CD4-positive, alpha-beta T cell treated with Interleukin-15 for 4 hours (primary cell): ENCODE measurements around the gene KIFC1.

Source experiments
- DNase-seq: peaks from one replicate; pipeline ENCODE4 v3.0.0-alpha.2; 2020; ENCODE audit warnings: low spot score

The KIFC1 gene

GRCh38 chr6:33441457-33441856, 49.8 kb downstream of the KIFC1 start:
- DNase-seq: no peak

DNA sequence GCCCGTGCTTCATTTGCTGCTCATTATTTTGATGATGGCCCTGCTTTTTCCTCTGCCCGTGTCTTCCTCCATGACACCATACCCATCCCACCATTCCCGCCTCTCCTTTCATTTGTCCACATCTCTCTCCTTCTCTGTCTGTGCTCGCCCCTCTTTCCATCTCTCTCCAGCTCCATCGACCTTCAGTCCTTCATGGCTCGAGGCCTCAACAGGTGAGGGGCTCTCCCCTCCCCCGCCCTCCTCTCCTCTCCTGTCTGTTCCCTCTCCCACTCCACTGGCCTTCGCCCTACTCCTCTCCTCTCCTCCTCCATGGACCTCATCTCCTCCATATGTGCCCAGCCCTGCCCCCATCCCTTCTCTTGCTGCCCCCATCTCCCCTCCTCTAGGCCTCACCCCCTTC, 50.7 kb downstream of the KIFC1 start:
- no peak for DNase-seq

DNA sequence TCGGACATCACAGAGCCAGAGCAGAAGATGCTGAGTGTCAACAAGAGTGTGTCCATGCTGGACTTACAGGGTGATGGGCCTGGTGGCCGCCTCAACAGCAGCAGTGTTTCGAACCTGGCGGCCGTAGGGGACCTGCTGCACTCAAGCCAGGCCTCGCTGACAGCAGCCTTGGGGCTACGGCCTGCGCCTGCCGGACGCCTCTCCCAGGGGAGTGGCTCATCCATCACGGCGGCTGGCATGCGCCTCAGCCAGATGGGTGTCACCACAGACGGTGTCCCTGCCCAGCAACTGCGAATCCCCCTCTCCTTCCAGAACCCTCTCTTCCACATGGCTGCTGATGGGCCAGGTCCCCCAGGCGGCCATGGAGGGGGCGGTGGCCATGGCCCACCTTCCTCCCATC, 51.4 kb downstream of the KIFC1 start:
- DNase-seq: no peak

- no peak for DNase-seq
These were observed 52.2 kb downstream of the KIFC1 start for GRCh38 chr6:33443619-33444504.

DNA sequence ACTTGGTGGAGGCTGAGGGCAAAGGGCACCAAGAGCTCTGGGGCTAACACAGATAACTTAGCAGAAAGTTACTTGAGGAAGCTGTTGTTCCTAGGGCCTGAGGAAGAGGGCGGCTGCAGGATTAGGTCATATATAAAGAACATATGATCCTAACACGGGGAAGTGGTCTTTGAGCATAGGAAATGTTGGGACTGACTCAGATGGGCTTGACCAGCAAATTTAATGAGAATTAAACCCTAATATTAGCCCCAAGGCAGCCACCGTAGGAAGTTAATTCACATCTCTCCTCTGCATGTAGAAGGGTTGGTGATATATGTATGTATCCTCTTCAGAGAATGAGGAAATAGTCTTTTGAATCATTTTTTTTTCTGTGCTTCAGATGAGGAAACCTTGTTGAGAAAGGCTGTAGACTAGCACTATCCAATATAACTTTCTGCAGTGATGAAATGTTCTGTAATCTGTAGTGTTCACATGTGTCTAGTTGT, 53.5 kb downstream of the KIFC1 start:
- DNase-seq: no peak

GRCh38 chr6:33446356-33446755, 54.7 kb downstream of the KIFC1 start:
- DNase-seq: no peak

DNA sequence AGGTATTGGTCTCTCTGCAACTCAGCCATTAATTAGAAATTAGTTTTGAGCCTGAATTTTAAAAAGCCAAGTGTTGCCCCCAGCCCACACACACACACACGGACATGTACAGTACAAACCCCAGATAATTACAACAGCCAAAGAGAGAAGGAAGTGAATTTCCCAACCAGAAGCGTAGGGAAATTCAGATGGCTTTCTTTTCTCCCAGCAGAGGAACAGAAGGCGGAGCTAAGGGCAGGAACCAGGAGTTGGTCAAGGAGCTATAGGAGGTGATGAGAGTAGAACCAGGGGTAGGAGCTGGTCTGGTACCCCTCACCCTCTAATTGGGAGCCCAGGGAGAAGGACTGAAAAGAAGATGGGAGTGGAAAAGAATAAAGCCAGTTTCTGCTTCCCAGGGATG, 58.8 kb downstream of the KIFC1 start:
- DNase-seq: no peak

- DNase-seq: no peak
These were observed 60.0 kb downstream of the KIFC1 start for GRCh38 chr6:33451606-33452005.

DNA sequence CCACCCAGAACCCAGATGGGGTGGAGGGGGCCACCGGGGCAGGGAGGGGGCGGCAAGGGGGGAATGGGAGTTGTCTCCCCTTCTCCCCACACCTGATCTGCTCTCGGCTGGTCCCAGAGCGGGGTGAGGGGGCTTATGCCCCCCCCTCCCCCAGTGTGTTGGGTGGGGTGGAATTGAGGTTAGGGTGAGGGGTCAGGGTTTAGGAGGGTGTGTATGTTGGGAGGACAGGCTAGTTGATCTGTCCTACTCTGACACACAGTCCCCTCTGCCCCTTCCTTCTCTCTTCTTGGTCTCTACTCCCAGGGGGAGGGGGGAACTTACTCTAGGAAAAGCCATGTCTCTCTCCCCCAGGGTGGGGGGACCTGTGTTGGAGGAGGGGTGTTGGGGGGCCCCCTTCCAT, 60.9 kb downstream of the KIFC1 start:
- DNase-seq: no peak

GRCh38 chr6:33453393-33454008, 61.9 kb downstream of the KIFC1 start:
- no peak for DNase-seq

- DNase-seq: peak; percentile 96
These were observed 62.7 kb downstream of the KIFC1 start, which contains the start of gene ZBTB9 for GRCh38 chr6:33454009-33454946. Gene ZBTB9, plus strand, starts transcription at chr6:33454576. Its CDS starts 525 bp downstream, at chr6:33455101.

DNA sequence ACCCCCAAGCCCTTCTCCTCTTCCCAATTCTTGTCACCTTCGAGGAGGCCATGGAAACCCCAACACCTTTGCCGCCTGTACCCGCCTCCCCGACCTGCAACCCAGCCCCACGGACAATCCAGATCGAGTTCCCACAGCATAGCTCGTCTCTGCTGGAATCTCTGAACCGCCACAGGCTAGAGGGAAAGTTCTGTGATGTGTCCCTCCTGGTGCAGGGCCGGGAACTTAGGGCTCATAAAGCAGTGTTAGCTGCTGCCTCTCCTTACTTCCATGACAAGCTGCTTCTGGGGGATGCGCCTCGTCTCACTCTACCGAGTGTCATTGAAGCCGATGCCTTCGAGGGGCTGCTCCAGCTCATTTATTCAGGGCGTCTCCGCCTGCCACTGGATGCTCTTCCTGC, 63.4 kb downstream of the KIFC1 start:
- no peak for DNase-seq

DNA sequence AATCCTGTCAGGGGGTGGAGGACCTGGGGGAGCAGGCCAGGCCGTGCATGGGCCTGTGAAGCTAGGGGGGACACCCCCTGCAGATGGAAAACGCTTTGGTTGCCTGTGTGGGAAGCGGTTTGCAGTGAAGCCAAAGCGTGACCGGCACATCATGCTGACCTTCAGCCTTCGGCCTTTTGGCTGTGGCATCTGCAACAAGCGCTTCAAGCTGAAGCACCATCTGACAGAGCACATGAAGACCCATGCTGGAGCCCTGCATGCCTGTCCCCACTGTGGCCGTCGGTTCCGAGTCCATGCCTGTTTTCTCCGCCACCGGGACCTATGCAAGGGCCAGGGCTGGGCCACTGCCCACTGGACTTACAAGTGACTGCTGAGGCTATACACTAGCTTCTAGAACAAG, 64.5 kb downstream of the KIFC1 start:
- no peak for DNase-seq

GRCh38 chr6:33458676-33459075, 67.1 kb downstream of the KIFC1 start:
- DNase-seq: no peak

DNA sequence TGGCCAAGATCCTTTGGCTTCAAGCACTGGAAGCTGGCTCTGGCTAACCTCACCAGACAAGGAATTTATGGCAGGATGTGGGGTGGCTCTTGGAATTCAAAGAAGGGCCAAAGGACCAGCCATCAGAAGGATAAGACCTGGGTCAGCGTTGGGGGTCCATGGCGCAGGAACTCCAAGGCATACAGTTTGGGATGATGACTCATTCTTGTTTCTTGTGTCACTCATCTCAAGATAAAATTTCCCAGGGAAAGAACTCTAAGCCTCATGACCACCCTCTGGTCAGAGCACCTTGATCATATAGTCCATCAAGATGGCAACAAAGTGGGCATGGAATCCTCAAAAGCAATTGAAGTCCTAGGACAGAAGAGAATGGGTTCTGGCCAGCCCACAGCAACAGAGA, 67.6 kb downstream of the KIFC1 start:
- DNase-seq: no peak
